Activated CD4-positive, alpha-beta T cell treated with anti-CD3 and anti-CD28 coated beads, Interleukin-2, amount 10 ng/mL, durations not matched to agents 7 days and 5 days (primary cell): Measurements from ENCODE around the gene CLEC2A. TPM values are rescaled to one million over a fixed set of nuclear protein-coding genes. Genes with fewer than 3 reads are reported as not detected.

Source experiments
- CTCF ChIA-PET: fragments of 350-600 bp; sonication (Branson Sonifier 250); formaldehyde crosslinking; loops from one replicate; lab custom pipeline; 2021; ENCODE audit warnings: antibody characterized with exemption; lab: Charles Lee
- POLR2A ChIA-PET: fragments of 350-600 bp; sonication (Branson Sonifier 250); formaldehyde crosslinking; loops from one replicate; lab custom pipeline; 2021; ENCODE audit warnings: antibody characterized with exemption; lab: Charles Lee
- DNase-seq: peaks from one replicate; pipeline ENCODE4 v3.0.0-alpha.2; 2020
- H3K27ac Mint-ChIP-seq: one replicate; pipeline ENCODE4 v1.8.0; 2021; ENCODE audit warnings: mild to moderate bottlenecking, moderate library complexity, mixed read lengths
- H3K27me3 Mint-ChIP-seq: one replicate; pipeline ENCODE4 v1.8.0; 2021; ENCODE audit warnings: mixed read lengths
- H3K36me3 Mint-ChIP-seq: one replicate; pipeline ENCODE4 v1.8.0; 2021; ENCODE audit warnings: low read depth, mixed read lengths
- H3K4me1 Mint-ChIP-seq: one replicate; pipeline ENCODE4 v1.8.0; 2021; ENCODE audit warnings: mixed read lengths
- H3K4me3 Mint-ChIP-seq: one replicate; pipeline ENCODE4 v1.8.0; 2021; ENCODE audit warnings: mild to moderate bottlenecking, moderate library complexity, mixed read lengths
- H3K9me3 Mint-ChIP-seq: one replicate; pipeline ENCODE4 v1.8.0; 2021; ENCODE audit warnings: mixed read lengths
- total RNA-seq, 2 experiments: library from RNA; stranded (reverse); gene quantifications; one replicate each; pipeline ENCODE4 v1.2.3, GENCODE V29; 2021

The CLEC2A gene
- total RNA-seq, 2 experiments from 2014 or later, result not detected

DNA sequence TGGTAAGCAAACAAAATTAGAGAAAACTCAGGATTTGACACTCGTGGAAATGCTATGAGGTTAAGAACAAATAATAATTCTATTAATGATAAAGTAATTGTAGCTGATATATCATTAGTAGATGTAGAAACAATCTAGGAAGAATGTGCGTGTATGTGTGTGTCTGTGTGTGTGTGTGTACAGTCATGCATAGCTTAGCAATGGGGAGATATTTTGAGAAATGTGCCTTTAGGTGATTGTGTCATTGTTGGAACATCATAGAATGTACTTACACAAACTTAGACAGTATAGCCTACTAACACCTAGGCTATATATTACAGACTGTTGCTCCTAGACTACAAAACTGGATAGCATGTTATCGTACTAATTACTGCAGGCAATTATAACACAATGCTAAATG, 5.3 kb downstream of the CLEC2A start:
- Mint-ChIP-seq H3K4me1 (peaks cover 32% of the 10 kb centered on the region), H3K4me3 (no peak overlapping the region), H3K36me3 (peaks cover 10% of the 10 kb centered on the region), H3K9me3 (peaks cover 5% of the 10 kb centered on the region), H3K27ac (no peak overlapping the region), H3K27me3 (peaks cover 16% of the 10 kb centered on the region)
- POLR2A ChIA-PET, result no interaction called here
- CTCF ChIA-PET, result interaction anchor here (0.7 to 1.5 kb wide), 5 partner anchors 13 to 166 kb away, joined by 3 to 7 read pairs (median 3); no protein-coding TSS in a partner anchor
- no peak for DNase-seq

DNA sequence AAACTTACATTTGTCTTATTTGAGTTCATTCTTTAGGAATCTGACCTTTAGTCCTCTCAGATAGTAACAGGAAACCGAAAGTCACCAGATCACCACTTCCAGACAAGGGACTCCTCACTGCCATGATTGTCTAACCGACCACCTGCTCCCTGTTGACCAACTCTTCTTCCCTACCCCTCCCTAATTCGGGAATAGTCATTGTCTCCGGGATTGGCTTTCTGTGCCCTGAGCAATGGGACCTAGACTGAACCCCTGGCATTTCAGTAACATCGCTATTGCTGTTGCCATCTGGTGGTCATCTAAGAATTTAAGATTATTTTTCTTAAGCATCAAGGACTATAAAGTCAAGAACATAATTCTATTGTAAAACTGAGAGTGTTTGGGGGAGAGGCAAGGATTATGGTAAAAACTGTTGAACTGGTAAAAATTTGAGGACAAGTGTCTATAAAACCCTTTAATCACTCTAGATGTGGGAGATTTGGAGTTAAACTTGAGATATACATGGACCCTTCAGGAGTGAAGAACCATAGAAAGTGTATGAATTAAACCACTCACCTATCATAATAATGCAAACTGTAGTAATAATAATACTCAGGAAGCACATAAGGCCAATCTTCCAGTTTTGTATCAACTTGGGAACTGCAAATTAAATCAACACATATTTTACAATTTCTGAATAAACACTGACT, 6.3 kb downstream of the CLEC2A start:
- CTCF ChIA-PET, result interaction anchor here (1.0 to 1.5 kb wide), 3 partner anchors 9 to 165 kb away, joined by 3 to 7 read pairs (median 3); no protein-coding TSS in a partner anchor
- no peak overlapping the region for H3K27ac Mint-ChIP-seq
- POLR2A ChIA-PET, result no interaction called here
- peaks cover 14% of the 10 kb centered on the region for H3K27me3 Mint-ChIP-seq
- H3K9me3 Mint-ChIP-seq, result peaks cover 5% of the 10 kb centered on the region
- peaks cover 10% of the 10 kb centered on the region for H3K36me3 Mint-ChIP-seq
- peaks cover 35% of the 10 kb centered on the region for H3K4me1 Mint-ChIP-seq
- peak; percentile 29 for DNase-seq
- peak overlapping the region; percentile 43 for H3K4me3 Mint-ChIP-seq

DNA sequence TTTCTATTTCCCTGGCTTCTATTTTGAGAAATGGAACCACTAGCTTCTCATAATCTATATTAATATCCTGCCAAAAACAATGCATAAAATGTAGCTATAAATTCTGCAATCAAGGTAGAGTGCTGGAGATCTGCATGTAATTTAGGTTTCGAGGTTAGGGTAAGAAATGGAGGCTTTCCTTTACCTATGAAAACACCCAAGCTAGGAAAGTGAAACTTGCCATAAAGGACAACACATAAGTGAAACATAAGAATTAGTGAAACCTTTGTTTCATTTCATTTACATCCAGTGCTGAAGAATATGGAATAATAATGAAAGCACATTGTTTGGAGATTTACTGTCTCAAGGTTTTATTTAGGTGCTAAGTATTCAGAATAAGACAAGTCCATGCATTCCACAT, 9.7 kb downstream of the CLEC2A start:
- no peak for DNase-seq
- POLR2A ChIA-PET, result interaction anchor here (1.2 kb wide), 1 partner anchor 109 kb away, joined by 3 read pairs; no protein-coding TSS in a partner anchor
- Mint-ChIP-seq H3K9me3 (peaks cover 13% of the 10 kb centered on the region), H3K4me1 (peaks cover 30% of the 10 kb centered on the region), H3K27ac (peak overlapping the region; percentile 57), H3K36me3 (peaks cover 13% of the 10 kb centered on the region), H3K27me3 (peaks cover 10% of the 10 kb centered on the region), H3K4me3 (no peak overlapping the region)
- CTCF ChIA-PET, result interaction anchor here (1.4 to 2.7 kb wide), 2 partner anchors 109 to 172 kb away, joined by 3 to 8 read pairs; no protein-coding TSS in a partner anchor

DNA sequence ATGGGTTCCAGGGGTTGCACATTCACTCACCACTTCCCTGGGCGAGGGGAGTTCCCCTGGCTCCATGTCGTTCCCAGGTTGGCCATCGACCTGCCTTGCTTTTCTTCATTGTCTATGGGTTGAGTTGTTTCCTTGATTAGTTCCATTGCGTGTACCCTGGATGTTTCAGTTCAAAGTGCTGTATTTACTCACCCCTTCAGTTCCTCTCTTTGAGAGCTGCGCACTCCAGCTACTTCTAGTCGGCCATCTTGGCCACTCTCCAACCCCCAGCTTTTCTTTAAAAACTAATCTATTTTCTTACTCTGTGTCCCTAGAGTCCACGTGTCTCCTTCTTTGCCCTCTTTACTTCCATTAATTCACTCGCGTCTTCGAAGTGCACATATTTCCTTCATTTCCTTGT, 11.7 kb downstream of the CLEC2A start:
- ChIA-PET CTCF (interaction anchor here (0.9 to 2.7 kb wide), 5 partner anchors 11 to 232 kb away, joined by 3 to 8 read pairs (median 4); no protein-coding TSS in a partner anchor), POLR2A (no interaction called here)
- Mint-ChIP-seq H3K4me3 (no peak overlapping the region), H3K27ac (no peak overlapping the region), H3K4me1 (peaks cover 25% of the 10 kb centered on the region), H3K9me3 (peaks cover 13% of the 10 kb centered on the region), H3K27me3 (peaks cover 14% of the 10 kb centered on the region), H3K36me3 (peaks cover 13% of the 10 kb centered on the region)
- DNase-seq, result no peak

DNA sequence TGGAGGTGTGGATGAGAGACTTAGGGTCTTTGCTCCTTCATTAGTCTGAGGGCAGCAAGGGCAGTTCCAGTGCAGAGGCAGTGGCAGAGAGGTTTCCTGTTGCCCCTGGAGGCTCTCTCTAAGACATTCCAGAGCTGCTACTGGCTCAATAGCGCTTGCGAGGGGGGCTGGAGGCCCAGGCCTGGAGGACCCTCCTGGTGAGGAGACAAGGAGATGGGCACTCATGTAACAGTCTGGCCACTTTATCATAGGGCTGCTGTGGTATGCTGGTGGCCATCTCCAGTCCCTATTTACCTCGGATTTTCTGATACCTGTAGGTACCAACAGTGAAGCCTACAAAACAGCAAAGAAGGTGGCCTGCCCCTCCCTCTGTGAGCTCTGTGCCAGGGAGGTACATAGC, 12.7 kb downstream of the CLEC2A start:
- no peak overlapping the region for H3K4me3 Mint-ChIP-seq

DNA sequence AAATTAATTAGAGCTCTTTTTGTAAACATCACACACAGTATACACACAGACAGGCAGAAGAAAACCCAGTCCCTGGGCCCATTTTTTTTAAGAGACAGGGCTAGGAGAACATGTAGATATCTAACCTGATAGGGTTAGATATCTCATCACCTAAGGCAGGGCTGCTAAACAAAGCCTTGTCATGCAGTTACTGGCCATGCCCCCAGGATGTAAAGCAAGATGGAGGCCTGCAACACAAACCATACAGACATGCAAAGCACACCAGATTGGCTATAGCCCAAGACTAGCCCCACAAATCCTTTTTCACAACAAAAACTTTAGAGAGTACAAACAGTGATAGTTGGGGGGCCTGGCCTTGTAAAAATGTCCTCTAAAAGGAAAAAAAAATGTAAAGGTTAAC, 20.5 kb downstream of the CLEC2A start:
- ChIA-PET CTCF (no interaction called here), POLR2A (no interaction called here)
- H3K27ac Mint-ChIP-seq, result no peak overlapping the region
- peaks cover 27% of the 10 kb centered on the region for H3K4me1 Mint-ChIP-seq
- DNase-seq, result no peak
- H3K27me3 Mint-ChIP-seq, result peaks cover 8% of the 10 kb centered on the region
- H3K4me3 Mint-ChIP-seq, result no peak overlapping the region
- H3K36me3 Mint-ChIP-seq, result peaks cover 46% of the 10 kb centered on the region
- peaks cover 58% of the 10 kb centered on the region for H3K9me3 Mint-ChIP-seq

More for the DNA sequence above, 12.7 kb downstream of the CLEC2A start:
- H3K27me3 Mint-ChIP-seq, result peaks cover 18% of the 10 kb centered on the region
- CTCF ChIA-PET, result interaction anchor here (0.9 to 1.6 kb wide), 5 partner anchors 10 to 171 kb away, joined by 3 to 5 read pairs (median 3); no protein-coding TSS in a partner anchor
- H3K27ac Mint-ChIP-seq, result no peak overlapping the region
- peaks cover 13% of the 10 kb centered on the region for H3K36me3 Mint-ChIP-seq
- H3K9me3 Mint-ChIP-seq, result peaks cover 13% of the 10 kb centered on the region
- H3K4me1 Mint-ChIP-seq, result peaks cover 22% of the 10 kb centered on the region
- POLR2A ChIA-PET, result no interaction called here
- no peak for DNase-seq

DNA sequence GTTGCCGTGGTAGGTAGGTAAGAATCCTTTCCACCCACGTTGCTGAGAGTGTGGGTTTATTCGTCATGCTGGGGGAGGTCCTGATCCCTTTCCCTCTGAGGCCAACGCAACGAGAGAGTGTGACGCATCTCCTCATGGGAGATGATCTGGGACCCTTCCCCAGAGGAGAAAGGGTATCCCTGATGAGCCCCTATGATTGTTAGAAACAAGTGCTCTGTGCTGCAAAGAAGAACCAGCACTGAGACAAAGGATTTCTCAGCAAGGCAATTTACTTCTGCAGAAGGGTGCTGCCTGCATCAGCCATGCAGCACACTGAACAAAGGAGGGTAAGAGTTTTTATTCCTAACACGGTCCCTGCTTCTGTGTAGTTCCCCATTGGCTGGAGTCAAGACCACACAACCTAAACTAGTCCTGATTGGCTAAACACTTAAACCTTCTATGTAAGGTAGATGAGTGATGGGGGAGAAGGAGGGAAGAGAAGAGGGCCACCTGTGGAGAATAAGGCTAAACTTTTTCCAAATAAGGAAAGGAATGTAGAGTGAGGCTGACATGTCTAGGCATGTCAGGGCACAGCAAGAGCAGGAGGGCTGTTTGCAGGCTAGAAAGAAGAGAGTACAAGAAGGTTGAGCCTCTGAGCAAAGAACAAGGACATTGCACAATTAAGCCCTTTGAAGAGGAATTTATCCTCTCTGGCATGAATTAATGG, 21.3 kb downstream of the CLEC2A start:
- no peak for DNase-seq
- ChIA-PET POLR2A (no interaction called here), CTCF (no interaction called here)
- no peak overlapping the region for H3K4me3 Mint-ChIP-seq
- H3K9me3 Mint-ChIP-seq, result peaks cover 58% of the 10 kb centered on the region
- H3K36me3 Mint-ChIP-seq, result peaks cover 52% of the 10 kb centered on the region
- H3K27me3 Mint-ChIP-seq, result peaks cover 6% of the 10 kb centered on the region
- H3K4me1 Mint-ChIP-seq, result peaks cover 35% of the 10 kb centered on the region
- H3K27ac Mint-ChIP-seq, result peak overlapping the region; percentile 28

DNA sequence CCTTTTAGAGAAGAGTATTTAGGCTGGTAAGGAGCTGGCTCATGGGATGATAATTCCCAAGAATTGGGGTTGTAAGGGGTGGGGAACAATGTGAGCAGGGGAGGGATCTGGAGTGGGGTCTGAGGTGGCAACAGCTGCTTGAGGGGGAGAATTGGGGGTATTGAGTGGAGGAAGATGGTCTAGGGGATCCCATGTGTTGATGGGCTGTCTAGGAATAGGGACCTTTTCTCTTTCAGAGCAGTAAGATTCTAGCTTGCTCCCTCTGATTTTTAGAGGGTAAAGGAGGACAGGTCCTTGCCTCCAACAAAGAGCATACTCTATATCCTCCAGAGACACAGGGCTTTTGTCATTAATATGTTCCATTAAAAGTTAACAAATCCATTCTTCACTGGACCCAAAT, 22.4 kb downstream of the CLEC2A start:
- peaks cover 41% of the 10 kb centered on the region for H3K4me1 Mint-ChIP-seq
- peaks cover 58% of the 10 kb centered on the region for H3K36me3 Mint-ChIP-seq
- DNase-seq, result no peak
- POLR2A ChIA-PET, result no interaction called here
- peaks cover 64% of the 10 kb centered on the region for H3K9me3 Mint-ChIP-seq
- no peak overlapping the region for H3K4me3 Mint-ChIP-seq
- H3K27me3 Mint-ChIP-seq, result peaks cover 4% of the 10 kb centered on the region
- CTCF ChIA-PET, result interaction anchor here (0.7 to 1.6 kb wide), 5 partner anchors 10 to 96 kb away, joined by 3 to 4 read pairs (median 3); no protein-coding TSS in a partner anchor
- no peak overlapping the region for H3K27ac Mint-ChIP-seq

DNA sequence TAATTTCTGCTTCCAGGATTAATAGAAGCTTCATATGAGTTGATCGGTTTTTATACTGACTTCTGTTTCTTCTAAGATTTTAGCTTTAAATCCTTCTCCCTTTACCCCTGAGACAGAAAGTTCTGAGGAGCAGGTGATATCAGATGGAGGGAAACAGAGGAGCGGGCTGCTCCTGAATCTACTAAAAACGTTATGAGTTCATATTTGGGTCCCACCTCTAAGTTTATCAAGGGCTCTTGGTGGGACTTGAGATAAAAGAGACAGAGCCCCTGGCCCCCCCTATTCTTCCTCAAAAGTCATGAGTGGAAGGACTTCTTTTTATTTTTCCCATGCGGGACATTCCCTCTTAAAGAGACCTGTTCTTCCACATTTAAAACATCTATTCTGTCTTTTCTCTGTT, 23.8 kb downstream of the CLEC2A start:
- Mint-ChIP-seq H3K27ac (no peak overlapping the region), H3K4me1 (peaks cover 41% of the 10 kb centered on the region), H3K9me3 (peaks cover 68% of the 10 kb centered on the region), H3K27me3 (no peaks in the 10 kb centered on the region), H3K4me3 (no peak overlapping the region), H3K36me3 (peaks cover 63% of the 10 kb centered on the region)
- ChIA-PET POLR2A (no interaction called here), CTCF (interaction anchor here (0.9 to 1.7 kb wide), 2 partner anchors 12 to 21 kb away, joined by 3 to 5 read pairs; no protein-coding TSS in a partner anchor)
- no peak for DNase-seq

DNA sequence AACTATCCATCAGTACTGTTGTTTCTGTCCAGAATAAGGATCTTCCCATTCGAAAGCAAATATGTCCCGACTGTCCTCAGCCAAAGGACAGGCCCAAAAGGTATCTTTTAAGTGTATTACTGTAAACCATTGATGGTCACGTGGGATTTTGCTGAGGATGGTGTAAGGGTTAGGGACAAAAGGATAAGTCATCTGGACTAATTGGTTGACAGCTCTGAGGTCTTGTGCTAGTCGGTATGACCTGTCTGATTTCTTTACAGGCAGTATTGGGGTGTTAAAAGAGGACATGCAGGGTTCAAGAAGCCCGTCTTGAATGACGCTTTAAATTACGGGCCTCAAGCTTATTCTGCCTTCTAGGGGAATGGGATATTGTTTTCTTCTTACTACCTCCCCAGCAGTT, 24.4 kb downstream of the CLEC2A start:
- H3K4me1 Mint-ChIP-seq, result peaks cover 39% of the 10 kb centered on the region

DNA sequence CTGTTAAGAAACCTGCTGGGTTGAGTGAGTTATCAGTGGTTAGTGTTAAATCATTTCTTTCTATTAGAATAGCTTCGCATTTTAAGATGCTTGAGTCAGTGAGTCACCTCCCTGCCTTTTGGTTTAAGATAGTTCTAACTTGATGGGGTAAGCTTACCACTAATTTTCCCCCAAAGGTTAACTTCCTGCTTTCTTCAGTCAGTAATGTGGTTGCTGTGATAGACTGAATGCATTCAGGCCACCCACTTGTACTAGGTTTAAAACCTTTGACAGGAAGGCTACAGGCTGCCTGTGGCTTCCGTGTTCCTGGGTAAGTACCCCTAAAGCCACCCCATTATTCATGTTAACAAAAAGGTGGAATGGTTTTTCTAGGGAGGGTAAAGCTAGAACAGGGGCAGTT, 25.3 kb downstream of the CLEC2A start:
- Mint-ChIP-seq H3K4me3 (no peak overlapping the region), H3K27ac (peak overlapping the region; percentile 59), H3K36me3 (peaks cover 66% of the 10 kb centered on the region), H3K9me3 (peaks cover 71% of the 10 kb centered on the region), H3K4me1 (peaks cover 35% of the 10 kb centered on the region), H3K27me3 (no peaks in the 10 kb centered on the region)
- ChIA-PET POLR2A (no interaction called here), CTCF (interaction anchor here (0.6 to 2.0 kb wide), 9 partner anchors 11 to 247 kb away, joined by 3 to 6 read pairs (median 3); partner anchors contain the start of genes CD69 and CLEC2B)
- DNase-seq, result peak; percentile 45

More for the DNA sequence above, 24.4 kb downstream of the CLEC2A start:
- POLR2A ChIA-PET, result no interaction called here
- Mint-ChIP-seq H3K36me3 (peaks cover 66% of the 10 kb centered on the region), H3K4me3 (no peak overlapping the region), H3K27ac (no peak overlapping the region), H3K27me3 (no peaks in the 10 kb centered on the region), H3K9me3 (peaks cover 72% of the 10 kb centered on the region)
- DNase-seq, result no peak
- CTCF ChIA-PET, result interaction anchor here (0.9 to 1.7 kb wide), 4 partner anchors 12 to 147 kb away, joined by 3 to 5 read pairs (median 4); partner anchors contain the start of gene CD69

DNA sequence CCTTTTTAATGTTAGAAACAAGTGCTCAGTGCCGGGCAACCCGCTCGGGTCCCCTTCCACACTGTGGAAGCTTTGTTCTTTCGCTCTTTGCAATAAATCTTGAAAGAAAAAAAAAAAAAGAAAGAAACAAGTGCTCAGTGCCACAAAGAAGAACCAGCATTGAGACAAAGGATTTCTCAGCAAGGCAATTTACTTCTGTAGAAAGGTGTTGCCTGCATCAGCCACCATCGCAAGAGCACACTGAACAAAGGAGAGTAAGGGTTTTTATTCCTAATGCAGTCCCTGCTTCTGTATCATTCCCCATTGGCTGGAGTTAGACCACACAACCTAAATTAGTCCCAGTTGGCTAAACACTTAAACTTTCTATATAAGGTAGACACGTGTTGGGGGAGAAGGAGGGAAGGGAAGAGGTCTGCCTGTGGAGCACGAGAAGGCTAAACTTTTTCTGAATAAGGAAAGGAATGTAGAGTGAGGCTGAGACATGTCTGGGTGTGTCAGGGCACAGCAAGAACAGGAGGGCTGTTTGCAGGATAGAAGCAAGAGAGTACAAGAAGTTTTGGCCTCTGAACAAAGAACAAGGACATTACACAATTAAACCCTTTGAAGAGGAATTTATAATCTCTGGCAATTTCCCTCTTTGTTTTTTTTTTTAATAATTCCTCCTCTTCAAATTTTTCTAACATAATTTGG, 29.5 kb downstream of the CLEC2A start:
- H3K9me3 Mint-ChIP-seq, result peaks cover 42% of the 10 kb centered on the region
- POLR2A ChIA-PET, result interaction anchor here (0.6 kb wide), 1 partner anchor 11 kb away, joined by 3 read pairs; no protein-coding TSS in a partner anchor
- no peak for DNase-seq
- H3K4me1 Mint-ChIP-seq, result peaks cover 24% of the 10 kb centered on the region
- peaks cover 36% of the 10 kb centered on the region for H3K36me3 Mint-ChIP-seq
- no peak overlapping the region for H3K4me3 Mint-ChIP-seq
- H3K27ac Mint-ChIP-seq, result no peak overlapping the region
- CTCF ChIA-PET, result interaction anchor here (0.7 to 1.4 kb wide), 3 partner anchors 12 to 30 kb away, joined by 3 read pairs; no protein-coding TSS in a partner anchor
- H3K27me3 Mint-ChIP-seq, result no peaks in the 10 kb centered on the region
